ENCODE results near the gene TGM3. TPM values are rescaled to one million over a fixed set of nuclear protein-coding genes. Genes with fewer than 3 reads are reported as not detected.

Gene TGM3
- total RNA-seq, 1 experiment from 2014 or later, result 0.11 TPM

- ATAC-seq, result no peak
- Mint-ChIP-seq H3K36me3 (no peaks in the 10 kb centered on the region), H3K4me3 (no peak within 1 kb of the TSS; the same call in 1 of the 2 replicates), H3K9me3 (0 out of 2 replicates have a peak, but pooled peaks cover 4% of the 10 kb centered on the region), H3K27me3 (ENCODE audit: low read depth) (no peaks in the 10 kb centered on the region), H3K27ac (peak within 1 kb of the TSS; percentile 84), H3K4me1 (peaks cover 23% of the 10 kb centered on the region)
- POLR2A ChIA-PET, result no interaction called here
- CTCF ChIA-PET, result interaction anchor here (0.8 to 2.2 kb wide), 6 partner anchors 10 to 603 kb away, joined by 3 to 11 read pairs (median 4); no protein-coding TSS in a partner anchor
- no peak for TF ChIP-seq ATF2 (CRISPR knock-in tag; IDR thresholded peaks at IDR 0.05; ENCODE audit: borderline replicate concordance, low read depth)
- TF ChIP-seq ZBTB43 (CRISPR knock-in tag; IDR thresholded peaks at IDR 0.05), result no peak
- no peak for TF ChIP-seq MXD4 (CRISPR knock-in tag; IDR thresholded peaks at IDR 0.05; ENCODE audit: borderline replicate concordance)
- no peak for TF ChIP-seq FOXP4 (CRISPR knock-in tag; IDR thresholded peaks at IDR 0.05)
- no peak for TF ChIP-seq ZSCAN18 (CRISPR knock-in tag; IDR thresholded peaks at IDR 0.05)
- TF ChIP-seq ELF4 (CRISPR knock-in tag; IDR thresholded peaks at IDR 0.05; ENCODE audit: low read depth), result no peak
- no peak for TF ChIP-seq ZMAT4 (CRISPR knock-in tag; IDR thresholded peaks at IDR 0.05)
- TF ChIP-seq E2F4 (CRISPR knock-in tag; IDR thresholded peaks at IDR 0.05; ENCODE audit: borderline replicate concordance, low read depth), result no peak
- TF ChIP-seq MYBL2 (CRISPR knock-in tag; IDR thresholded peaks at IDR 0.05), result no peak
- no peak for TF ChIP-seq CREM (CRISPR knock-in tag; IDR thresholded peaks at IDR 0.05)
- TF ChIP-seq NR1H2 (CRISPR knock-in tag; IDR thresholded peaks at IDR 0.05), result no peak
- TF ChIP-seq CDX4 (CRISPR knock-in tag; IDR thresholded peaks at IDR 0.05; ENCODE audit: borderline replicate concordance), result no peak
- no peak for TF ChIP-seq AFF4 (CRISPR knock-in tag; IDR thresholded peaks at IDR 0.05; ENCODE audit: borderline replicate concordance)
- TF ChIP-seq CREB1 (CRISPR knock-in tag; IDR thresholded peaks at IDR 0.05), result no peak
- no peak for TF ChIP-seq SOX15 (CRISPR knock-in tag; IDR thresholded peaks at IDR 0.05)
- TF ChIP-seq FOXJ3 (CRISPR knock-in tag; IDR thresholded peaks at IDR 0.05; ENCODE audit: borderline replicate concordance), result no peak
- no peak for DNase-seq (ENCODE audit: low spot score)
These were observed 84.8 kb downstream of the TGM3 start, which contains the start of gene TGM6 for GRCh38 chr20:2380601-2381000. Gene TGM6 (plus strand): TSS chr20:2380901. CDS start chr20:2380969, 68 bp downstream.
